Inflammatory macrophage (primary cell): ENCODE results near the gene NDST4.

ENCODE experiments used
- DNase-seq, 2 donors: peaks; one replicate each; pipeline ENCODE4 v3.0.0-alpha.2; 2020 to 2022

NDST4 gene

GRCh38 chr4:114782415-114783214 is 330.8 kb downstream of the NDST4 start:
- DNase-seq: no peak

- no peak for DNase-seq
Measured at GRCh38 chr4:114780205-114780604, 333.2 kb downstream of the NDST4 start.
